Mesothelial cell of epicardium (in vitro differentiated cells): ENCODE results near the gene LIMS2. TPM values are rescaled to one million over a fixed set of nuclear protein-coding genes. Genes with fewer than 3 reads are reported as not detected.

Experiments used
- DNase-seq, 2 experiments: peaks; one replicate each; pipeline ENCODE4 v3.0.0; 2021; ENCODE audit warnings: low spot score in 2 of 2; ENCODE audit not compliant: unreplicated experiment in 2 of 2
- H3K27ac Mint-ChIP-seq: 2 replicates; pipeline ENCODE4 v1.8.0; 2021; ENCODE audit warnings: mixed read lengths
- H3K27me3 Mint-ChIP-seq: 2 replicates; pipeline ENCODE4 v1.8.0; 2021; ENCODE audit warnings: low read depth, mixed read lengths
- H3K36me3 Mint-ChIP-seq: 2 replicates; pipeline ENCODE4 v1.8.0; 2021; ENCODE audit warnings: mixed read lengths
- H3K4me1 Mint-ChIP-seq: 2 replicates; pipeline ENCODE4 v1.8.0; 2021; ENCODE audit warnings: mixed read lengths
- H3K4me3 Mint-ChIP-seq: 2 replicates; pipeline ENCODE4 v1.8.0; 2021; ENCODE audit warnings: mild to moderate bottlenecking, moderate library complexity, mixed read lengths
- H3K9me3 Mint-ChIP-seq: 2 replicates; pipeline ENCODE4 v1.8.0; 2021; ENCODE audit warnings: mixed read lengths
- CTCF ChIP-seq: fragments of 200-600 bp; sonication (generic); IDR thresholded peaks from one replicate; pipeline ENCODE4 v1.5.0; 2021; ENCODE audit warnings: antibody characterized with exemption; ENCODE audit not compliant: unreplicated experiment
- total RNA-seq: library from RNA; stranded (reverse); gene quantifications from 3 replicates; pipeline ENCODE4 v1.2.1, GENCODE V29; 2021

The LIMS2 gene
- total RNA-seq, 1 donor from 2014 or later, result 11.9 TPM

GRCh38 chr2:127718271-127718670 is 42.9 kb upstream of the LIMS2 start:
- TF ChIP-seq CTCF, result no peak
- H3K4me3 Mint-ChIP-seq, result no peak overlapping the region
- no peak for DNase-seq
- no peaks in the 10 kb centered on the region for H3K27me3 Mint-ChIP-seq
- no peak overlapping the region for H3K27ac Mint-ChIP-seq
- no peaks in the 10 kb centered on the region for H3K4me1 Mint-ChIP-seq
- peaks cover 31% of the 10 kb centered on the region for H3K36me3 Mint-ChIP-seq
- no peaks in the 10 kb centered on the region for H3K9me3 Mint-ChIP-seq

GRCh38 chr2:127715778-127716449 is 40.6 kb upstream of the LIMS2 start:
- Mint-ChIP-seq H3K27me3 (no peaks in the 10 kb centered on the region), H3K9me3 (no peaks in the 10 kb centered on the region), H3K4me3 (no peak overlapping the region), H3K4me1 (no peaks in the 10 kb centered on the region), H3K27ac (no peak overlapping the region), H3K36me3 (peaks cover 18% of the 10 kb centered on the region)
- TF ChIP-seq CTCF, result no peak
- no peak for DNase-seq

- no peak for DNase-seq
- no peak for TF ChIP-seq CTCF
- Mint-ChIP-seq H3K4me3 (no peak overlapping the region), H3K36me3 (peaks cover 23% of the 10 kb centered on the region), H3K27me3 (no peaks in the 10 kb centered on the region), H3K27ac (no peak overlapping the region), H3K4me1 (no peaks in the 10 kb centered on the region), H3K9me3 (no peaks in the 10 kb centered on the region)
Measured at GRCh38 chr2:127713562-127713961, 38.2 kb upstream of the LIMS2 start.

GRCh38 chr2:127712999-127713398 is 37.7 kb upstream of the LIMS2 start:
- H3K36me3 Mint-ChIP-seq, result peaks cover 20% of the 10 kb centered on the region

GRCh38 chr2:127709336-127709735 is 34.0 kb upstream of the LIMS2 start:
- no peak for DNase-seq
- Mint-ChIP-seq H3K9me3 (no peaks in the 10 kb centered on the region), H3K4me1 (peaks cover 10% of the 10 kb centered on the region), H3K4me3 (no peak overlapping the region), H3K27me3 (no peaks in the 10 kb centered on the region), H3K36me3 (peaks cover 21% of the 10 kb centered on the region), H3K27ac (no peak overlapping the region)
- no peak for TF ChIP-seq CTCF

More at GRCh38 chr2:127712999-127713398, 37.7 kb upstream of the LIMS2 start:
- Mint-ChIP-seq H3K4me3 (no peak overlapping the region), H3K9me3 (no peaks in the 10 kb centered on the region), H3K27ac (no peak overlapping the region), H3K4me1 (no peaks in the 10 kb centered on the region), H3K27me3 (no peaks in the 10 kb centered on the region)
- TF ChIP-seq CTCF, result no peak
- DNase-seq, result no peak
